OCI-LY3 (cell line): ENCODE results near the gene TRAF3.

ENCODE experiments used
- H2AFZ ChIP-seq: fragments of 200-600, 300-600 bp; shearing (Covaris generic); 2 replicates; pipeline ENCODE4 v1.6.0; 2014; ENCODE audit warnings: antibody characterized with exemption, low read depth, low read length
- H3K27ac ChIP-seq: fragments of 200-600, 300-600 bp; sonication (generic); 2 replicates; pipeline ENCODE4 v1.5.1; 2014; ENCODE audit warnings: mild to moderate bottlenecking, low read length, moderate library complexity, mixed read lengths
- H3K27me3 ChIP-seq: fragments of 200-600, 300-600 bp; sonication (generic); 2 replicates; pipeline ENCODE4 v1.6.1; 2014; ENCODE audit warnings: low read depth, low read length, mixed read lengths
- H3K36me3 ChIP-seq: fragments of 200-600, 300-600 bp; sonication (generic); replicated peaks from 2 replicates; pipeline ENCODE3; 2014; ENCODE audit warnings: low read depth, low read length, mixed read lengths
- H3K4me1 ChIP-seq: fragments of 300-600, 200-600 bp; sonication (generic); 2 replicates; pipeline ENCODE4 v1.6.1; 2014; ENCODE audit warnings: low read length, mixed read lengths
- H3K4me2 ChIP-seq: fragments of 200-600, 300-600 bp; sonication (generic); 2 replicates; pipeline ENCODE4 v1.6.1; 2014; ENCODE audit warnings: low read length, mixed read lengths
- H3K4me3 ChIP-seq: fragments of 300-600, 200-600 bp; sonication (generic); 2 replicates; pipeline ENCODE4 v1.5.1; 2014; ENCODE audit warnings: antibody characterized with exemption, mild to moderate bottlenecking, low read length, moderate library complexity
- H3K79me2 ChIP-seq: fragments of 300-600, 200-600 bp; shearing (Covaris generic); 2 replicates; pipeline ENCODE4 v1.6.1; 2014; ENCODE audit warnings: mild to moderate bottlenecking, low read length, mixed read lengths
- H3K9ac ChIP-seq: fragments of 300-600, 200-600 bp; shearing (Covaris generic); 2 replicates; pipeline ENCODE4 v1.6.0; 2014; ENCODE audit warnings: mild to moderate bottlenecking, low read length, moderate library complexity
- H3K9me3 ChIP-seq: fragments of 200-600, 300-600 bp; shearing (Covaris generic); 2 replicates; pipeline ENCODE4 v1.6.1; 2014; ENCODE audit warnings: low read length, mixed read lengths; ENCODE audit not compliant: insufficient read depth
- H4K20me1 ChIP-seq: fragments of 200-600, 300-600 bp; sonication (generic); 2 replicates; pipeline ENCODE4 v1.6.1; 2016; ENCODE audit warnings: low read length, mixed read lengths; ENCODE audit not compliant: insufficient read depth
- EZH2phosphoT487 ChIP-seq: fragments of 200-600 bp; shearing (Covaris generic); IDR thresholded peaks from 2 replicates; pipeline ENCODE4 v1.6.1; 2018; ENCODE audit warnings: antibody characterized with exemption, mixed run types, low read depth
- TF ChIP-seq, protein P1 (sequence below): fragments of 200-600, 300-600 bp; sonication (generic); IDR thresholded peaks from 2 replicates; pipeline ENCODE4 v1.5.1; 2014; ENCODE audit warnings: antibody characterized with exemption, low read length, low read depth

TRAF3 gene

DNA sequence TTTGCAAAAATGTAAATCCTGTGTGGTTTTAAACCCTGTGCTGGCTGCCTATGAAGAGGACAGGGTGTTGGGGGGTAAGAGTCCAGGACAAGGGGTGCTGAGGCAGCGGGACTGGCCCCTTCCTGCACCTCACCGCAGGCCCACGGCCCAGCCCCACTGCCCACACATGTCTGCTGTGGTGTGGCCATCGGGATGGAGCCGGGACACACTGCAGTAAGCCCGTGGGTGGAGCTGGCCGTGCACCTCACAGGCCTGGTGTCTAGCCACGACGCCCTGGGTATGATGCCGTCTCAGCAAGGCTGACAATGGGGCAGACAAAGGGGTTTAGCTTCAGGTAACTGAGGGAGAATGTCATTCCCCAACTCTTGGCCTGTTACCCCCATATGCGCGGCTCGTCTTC, 164.8 kb downstream of the TRAF3 start:
- Histone ChIP-seq H3K4me2 (peak overlapping the region; percentile 32; the same call in 1 of the 2 replicates), H3K4me3 (no peak overlapping the region), H3K36me3 (no peaks in the 10 kb centered on the region), H3K4me1 (peaks cover 22% of the 10 kb centered on the region), H3K27me3 (0 out of 2 replicates have a peak, but pooled peaks cover 6% of the 10 kb centered on the region), H3K9ac (no peak overlapping the region), H3K79me2 (no peaks in the 10 kb centered on the region), H2AFZ (no peak overlapping the region), H3K27ac (no peak overlapping the region), H4K20me1 (no peaks in the 10 kb centered on the region), H3K9me3 (no peaks in the 10 kb centered on the region)
- TF ChIP-seq, protein P1, sequence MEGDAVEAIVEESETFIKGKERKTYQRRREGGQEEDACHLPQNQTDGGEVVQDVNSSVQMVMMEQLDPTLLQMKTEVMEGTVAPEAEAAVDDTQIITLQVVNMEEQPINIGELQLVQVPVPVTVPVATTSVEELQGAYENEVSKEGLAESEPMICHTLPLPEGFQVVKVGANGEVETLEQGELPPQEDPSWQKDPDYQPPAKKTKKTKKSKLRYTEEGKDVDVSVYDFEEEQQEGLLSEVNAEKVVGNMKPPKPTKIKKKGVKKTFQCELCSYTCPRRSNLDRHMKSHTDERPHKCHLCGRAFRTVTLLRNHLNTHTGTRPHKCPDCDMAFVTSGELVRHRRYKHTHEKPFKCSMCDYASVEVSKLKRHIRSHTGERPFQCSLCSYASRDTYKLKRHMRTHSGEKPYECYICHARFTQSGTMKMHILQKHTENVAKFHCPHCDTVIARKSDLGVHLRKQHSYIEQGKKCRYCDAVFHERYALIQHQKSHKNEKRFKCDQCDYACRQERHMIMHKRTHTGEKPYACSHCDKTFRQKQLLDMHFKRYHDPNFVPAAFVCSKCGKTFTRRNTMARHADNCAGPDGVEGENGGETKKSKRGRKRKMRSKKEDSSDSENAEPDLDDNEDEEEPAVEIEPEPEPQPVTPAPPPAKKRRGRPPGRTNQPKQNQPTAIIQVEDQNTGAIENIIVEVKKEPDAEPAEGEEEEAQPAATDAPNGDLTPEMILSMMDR: no peak
- TF ChIP-seq EZH2phosphoT487: no peak

DNA sequence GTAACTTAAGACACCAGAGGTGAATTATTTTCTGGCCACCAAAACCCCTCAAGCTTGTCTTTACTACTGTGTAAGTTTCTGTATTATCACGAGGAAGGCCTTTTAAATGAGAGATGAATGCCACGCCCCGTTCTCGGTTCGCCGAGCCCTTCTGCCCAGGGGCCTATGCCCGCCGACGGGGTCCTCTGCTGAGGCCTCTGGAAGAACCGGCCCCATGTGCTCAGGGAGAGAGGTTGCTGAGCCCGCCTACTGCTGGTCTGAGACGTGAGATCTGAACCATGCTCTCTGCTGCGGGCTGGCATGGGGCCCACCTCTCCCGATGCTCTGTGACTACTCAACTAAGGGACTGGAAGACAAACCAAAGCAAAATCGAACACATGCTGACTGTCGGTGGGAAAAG, 166.2 kb downstream of the TRAF3 start:
- Histone ChIP-seq H4K20me1 (no peaks in the 10 kb centered on the region), H3K9me3 (no peaks in the 10 kb centered on the region), H3K4me1 (peaks cover 27% of the 10 kb centered on the region), H3K4me2 (no peak overlapping the region), H3K4me3 (no peak overlapping the region), H3K27me3 (0 out of 2 replicates have a peak, but pooled peaks cover 6% of the 10 kb centered on the region), H3K36me3 (no peaks in the 10 kb centered on the region), H3K79me2 (no peaks in the 10 kb centered on the region), H2AFZ (no peak overlapping the region), H3K27ac (no peak overlapping the region), H3K9ac (no peak overlapping the region)
- no peak for TF ChIP-seq EZH2phosphoT487
- TF ChIP-seq, protein P1: no peak

DNA sequence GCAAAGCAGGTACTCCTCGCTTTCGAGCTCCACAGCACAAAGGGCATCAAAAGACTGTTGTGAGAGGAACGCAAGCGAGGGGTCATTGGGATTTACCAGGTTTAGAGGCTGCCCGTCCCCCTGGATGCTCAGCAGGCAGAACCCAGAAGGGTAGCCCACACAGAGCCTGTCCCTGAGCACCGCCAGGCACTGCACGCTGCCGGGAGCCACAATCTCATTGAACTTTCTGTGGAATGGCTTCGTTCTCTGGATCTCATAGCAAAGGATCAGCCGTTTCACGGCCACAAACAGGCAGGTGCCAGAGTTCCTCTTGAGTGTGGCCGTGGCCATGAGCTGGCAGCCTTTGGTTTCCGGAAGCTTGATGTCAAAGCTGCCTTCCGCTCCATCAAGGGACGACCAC, 166.7 kb downstream of the TRAF3 start:
- Histone ChIP-seq H3K4me3 (no peak overlapping the region), H4K20me1 (no peaks in the 10 kb centered on the region), H3K27me3 (0 out of 2 replicates have a peak, but pooled peaks cover 6% of the 10 kb centered on the region), H2AFZ (no peak overlapping the region), H3K9me3 (no peaks in the 10 kb centered on the region), H3K4me1 (peaks cover 32% of the 10 kb centered on the region), H3K4me2 (no peak overlapping the region), H3K27ac (no peak overlapping the region), H3K36me3 (no peaks in the 10 kb centered on the region), H3K9ac (no peak overlapping the region), H3K79me2 (no peaks in the 10 kb centered on the region)
- TF ChIP-seq EZH2phosphoT487: no peak
- TF ChIP-seq, protein P1: no peak

DNA sequence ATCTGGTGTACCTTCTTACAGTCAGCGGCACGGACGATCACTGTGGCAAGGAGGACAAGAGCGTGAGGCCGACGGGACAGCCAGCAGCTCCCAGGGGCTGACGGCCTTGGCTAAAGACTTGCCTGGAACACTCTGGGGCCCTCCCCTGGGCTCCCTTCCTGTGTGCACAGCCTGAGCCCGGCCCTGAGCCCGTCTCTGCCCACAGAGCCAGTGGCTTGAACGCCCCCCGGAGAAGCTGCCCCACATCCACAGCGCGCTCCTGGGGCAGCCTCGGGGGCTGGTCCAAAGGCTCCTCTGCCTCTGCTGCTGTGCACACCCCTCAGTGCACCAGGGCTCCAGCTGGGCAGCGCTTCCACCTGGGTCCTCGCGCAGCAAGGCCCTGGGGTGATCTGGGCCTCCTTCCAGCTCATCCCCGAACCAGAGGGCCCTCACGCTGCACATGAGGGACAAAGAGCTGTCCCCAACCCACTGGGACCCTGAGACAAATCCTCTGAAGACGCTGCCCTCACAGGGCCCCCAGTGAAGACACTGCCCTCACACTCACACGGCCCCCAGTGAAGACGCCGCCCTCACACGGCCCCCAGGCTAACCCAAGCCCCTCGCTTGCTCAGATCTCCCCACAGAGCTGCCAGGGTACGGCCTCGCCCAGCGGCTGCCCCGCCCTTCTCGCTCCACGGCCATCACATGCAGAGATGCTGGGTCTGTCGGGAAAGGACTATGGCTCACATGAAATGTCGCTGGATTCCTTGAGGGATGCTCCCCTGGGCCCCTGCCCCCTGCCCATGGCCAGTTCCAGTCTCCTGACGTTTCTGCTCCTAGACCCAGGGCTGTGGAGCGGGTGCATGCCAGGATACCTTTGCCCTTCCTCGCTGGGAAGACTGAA, 167.4 kb downstream of the TRAF3 start:
- 0 out of 2 replicates have a peak, but pooled peaks cover 6% of the 10 kb centered on the region for H3K27me3 ChIP-seq
- no peak overlapping the region for H3K4me2 ChIP-seq
- H4K20me1 ChIP-seq: no peaks in the 10 kb centered on the region
- no peak overlapping the region for H2AFZ ChIP-seq
- TF ChIP-seq, protein P1: no peak
- no peak for TF ChIP-seq EZH2phosphoT487
- H3K36me3 ChIP-seq: no peaks in the 10 kb centered on the region
- H3K9me3 ChIP-seq: no peaks in the 10 kb centered on the region
- H3K9ac ChIP-seq: no peak overlapping the region
- H3K4me3 ChIP-seq: no peak overlapping the region
- H3K27ac ChIP-seq: no peak overlapping the region
- H3K4me1 ChIP-seq: peaks cover 39% of the 10 kb centered on the region
- no peaks in the 10 kb centered on the region for H3K79me2 ChIP-seq
